Endothelial cell of umbilical vein (primary cell): ENCODE measurements around the gene KRTAP20-4. TPM values are rescaled to one million over a fixed set of nuclear protein-coding genes. Genes with fewer than 3 reads are reported as not detected.

Experiments
- BruUV-seq: library from RNA; stranded (reverse); fragments of 400-500 nt; replicated peaks from 2 replicates; lab custom pipeline; 2021; lab: Mats Ljungman, UMichigan
- CTCF ChIA-PET: fragments of 300-600, 350-600 bp; sonication (Branson Sonifier 250); formaldehyde crosslinking; loops from one replicate; lab custom pipeline; 2021; ENCODE audit warnings: antibody characterized with exemption, inconsistent platforms; lab: Charles Lee
- POLR2A ChIA-PET: fragments of 300-600, 350-600 bp; sonication (Branson Sonifier 250); formaldehyde crosslinking; loops from one replicate; lab custom pipeline; 2021; ENCODE audit warnings: antibody characterized with exemption, inconsistent platforms; lab: Charles Lee
- DNase-seq: peaks from one replicate; pipeline ENCODE4 v3.0.0-alpha.2; 2011; ENCODE audit warnings: low read depth, low spot score
- FAIRE-seq: peaks from 2 replicates; lab custom pipeline; 2011; peaks lifted over from hg19 to GRCh38; lab: Jason Lieb, UNC
- H2AFZ ChIP-seq: 2 replicates; pipeline ENCODE4 v1.6.0; 2012; ENCODE audit warnings: low read depth, low read length, control low read depth, inconsistent platforms
- H3K27ac ChIP-seq: 2 replicates; pipeline ENCODE4 v1.5.1; 2011; ENCODE audit warnings: low read depth, mild to moderate bottlenecking, control low read depth, low read length, moderate library complexity; ENCODE audit not compliant: insufficient read depth
- H3K27me3 ChIP-seq, 2 experiments: 2 replicates each; pipeline versions ENCODE4 v1.6.0 to v1.6.1; 2011; ENCODE audit warnings: low read length in 2 of 2, mixed read lengths in 1 of 2; ENCODE audit not compliant: control insufficient read depth in 2 of 2, insufficient read depth in 2 of 2
- H3K36me3 ChIP-seq, 2 experiments: 2 replicates in 1 of 2; 3 replicates in 1 of 2; pipeline ENCODE4 v1.5.1; 2011; ENCODE audit warnings: low read length in 2 of 2, mild to moderate bottlenecking in 1 of 2, moderate library complexity in 1 of 2; ENCODE audit not compliant: control insufficient read depth in 2 of 2, insufficient read depth in 2 of 2; ENCODE audit errors: extremely low read depth in 1 of 2
- H3K4me1 ChIP-seq: 3 replicates; pipeline ENCODE4 v1.5.1; 2011; ENCODE audit warnings: mild to moderate bottlenecking, low read length; ENCODE audit not compliant: control insufficient read depth, insufficient read depth; ENCODE audit errors: extremely low read depth
- H3K4me2 ChIP-seq: 2 replicates; pipeline ENCODE4 v1.6.1; 2011; ENCODE audit warnings: low read length, control low read depth, mixed read lengths; ENCODE audit not compliant: insufficient read depth
- H3K4me3 ChIP-seq, 3 experiments: fragments of 200-600 bp in 1 of 3; sonication (generic), shearing (Covaris generic) in 1 of 3; replicated peaks in 1 of 3; 2 replicates each; pipeline ENCODE4 v1.5.1; 2011 to 2016; ENCODE audit warnings: control low read depth in 3 of 3, low read length in 3 of 3, mild to moderate bottlenecking in 2 of 3, inconsistent platforms in 1 of 3, low read depth in 1 of 3, moderate library complexity in 1 of 3; ENCODE audit not compliant: insufficient read depth in 1 of 3
- H3K79me2 ChIP-seq: 2 replicates; pipeline ENCODE4 v1.6.0; 2012; ENCODE audit warnings: low read length, inconsistent platforms; ENCODE audit not compliant: control insufficient read depth, insufficient read depth
- H3K9ac ChIP-seq: replicated peaks from 2 replicates; pipeline ENCODE3; 2011; ENCODE audit warnings: low read length, control low read depth; ENCODE audit not compliant: insufficient read depth; ENCODE audit errors: extremely low read depth
- H3K9me1 ChIP-seq: replicated peaks from 3 replicates; pipeline ENCODE4 v1.6.0; 2011; ENCODE audit warnings: mild to moderate bottlenecking, low read length; ENCODE audit not compliant: control insufficient read depth, insufficient read depth; ENCODE audit errors: extremely low read depth
- H3K9me3 ChIP-seq: replicated peaks from 2 replicates; pipeline ENCODE4 v1.5.1; 2012; ENCODE audit warnings: low read length, inconsistent platforms; ENCODE audit not compliant: control insufficient read depth, insufficient read depth
- H4K20me1 ChIP-seq: replicated peaks from 2 replicates; pipeline ENCODE3; 2011; ENCODE audit warnings: mild to moderate bottlenecking, low read length; ENCODE audit not compliant: control insufficient read depth, insufficient read depth; ENCODE audit errors: extremely low read depth
- CTCF ChIP-seq, 2 donors: IDR thresholded peaks; 1 replicate in 1 of 2; 2 replicates in 1 of 2; pipeline ENCODE4 v1.5.1; 2011; ENCODE audit warnings: low read length in 2 of 2, mild to moderate bottlenecking in 2 of 2, moderate library complexity in 2 of 2, control low read depth in 1 of 2, inconsistent platforms in 1 of 2, low read depth in 1 of 2; ENCODE audit not compliant: insufficient read depth in 1 of 2; ENCODE audit errors: extremely low read depth in 1 of 2
- EZH2 ChIP-seq: IDR thresholded peaks from 2 replicates; pipeline ENCODE4 v1.6.1; 2012; ENCODE audit warnings: borderline replicate concordance, low read depth, mild to moderate bottlenecking, moderate library complexity, low read length, inconsistent platforms; ENCODE audit not compliant: severe bottlenecking
- FOS ChIP-seq: IDR thresholded peaks from 2 replicates; pipeline ENCODE4 v1.6.1; 2011; ENCODE audit warnings: mild to moderate bottlenecking, low read length, moderate library complexity, borderline replicate concordance; ENCODE audit not compliant: insufficient read depth
- GATA2 ChIP-seq: IDR thresholded peaks from 2 replicates; pipeline ENCODE4 v1.7.0; 2011; ENCODE audit warnings: low read depth, mild to moderate bottlenecking, moderate library complexity, mixed read lengths, low read length; ENCODE audit not compliant: insufficient read length, insufficient read depth
- JUN ChIP-seq: IDR thresholded peaks from 2 replicates; pipeline ENCODE4 v1.6.1; 2011; ENCODE audit warnings: borderline replicate concordance, low read depth; ENCODE audit not compliant: insufficient read length, insufficient read depth
- MAX ChIP-seq: IDR thresholded peaks from 2 replicates; pipeline ENCODE4 v1.6.1; 2011; ENCODE audit not compliant: insufficient read depth, insufficient read length
- MYC ChIP-seq: IDR thresholded peaks from one replicate; pipeline ENCODE4 v1.6.1; 2011; ENCODE audit warnings: mild to moderate bottlenecking, low read depth, low read length
- POLR2A ChIP-seq: IDR thresholded peaks from 2 replicates; pipeline ENCODE4 v1.6.1; 2012; ENCODE audit warnings: low read depth, mild to moderate bottlenecking, control low read depth, low read length
- POLR2AphosphoS5 ChIP-seq: IDR thresholded peaks from 2 replicates; pipeline ENCODE4 v1.6.1; 2012; ENCODE audit warnings: low read depth, mild to moderate bottlenecking, control low read depth, low read length, moderate library complexity; ENCODE audit not compliant: insufficient read depth
- dilution Hi-C: fragments of 300-500 bp; cut with MboI; formaldehyde crosslinking; loops from one replicate; pipeline ENCODE4 v1.15.0; 2019; ENCODE audit warnings: low sequenced_read_pairs; ENCODE audit not compliant: extremely low pct_ligation_motif_present
- intact Hi-C: fragments of 100-400 bp; cut with micrococcal nuclease; formaldehyde crosslinking; loops from one replicate; pipeline ENCODE4 v1.10.0; 2022
- polyA plus RNA-seq, 4 experiments: library from polyadenylated mRNA; depleted of rRNA in 3 of 4; stranded (reverse) in 3 of 4; unstranded in 1 of 4; fragments of >200 nt; gene quantifications; 2 replicates each; pipeline versions ENCODE4 v1.2.1 to v1.2.3, GENCODE V29; 2011 to 2012; ENCODE audit warnings: missing spikeins in 1 of 4
- total RNA-seq: library from RNA; stranded (reverse); gene quantifications from 2 replicates; pipeline ENCODE4 v1.2.3, GENCODE V29; 2021

The KRTAP20-4 gene
- total and polyA plus RNA-seq, 2 donors (not counting 3 experiments of a cell fraction or from before 2014, with no cell fraction given): not detected

- H3K9ac ChIP-seq: no peak overlapping the region
- TF ChIP-seq JUN (no peak), MYC (no peak)
- FAIRE-seq: no peak
- H3K9me1 ChIP-seq: no peaks in the 10 kb centered on the region
- H3K27me3 ChIP-seq: no peaks in the 10 kb centered on the region
- ChIA-PET CTCF (no interaction called here), POLR2A (no interaction called here)
- no peak overlapping the region for H2AFZ ChIP-seq
- dilution Hi-C loops (no loop called here), intact Hi-C loops (no loop called here)
- no peak overlapping the region for H3K27ac ChIP-seq
- H3K4me3 ChIP-seq: no peak overlapping the region
- DNase-seq: no peak
- H3K9me3 ChIP-seq: no peaks in the 10 kb centered on the region
- no peak overlapping the region for H3K4me2 ChIP-seq
- H3K36me3 ChIP-seq: no peaks in the 10 kb centered on the region
- no peaks in the 10 kb centered on the region for H3K79me2 ChIP-seq
- BruUV-seq: no TSS peak
- no peaks in the 10 kb centered on the region for H4K20me1 ChIP-seq
- H3K4me1 ChIP-seq: no peaks in the 10 kb centered on the region
These were observed 41.1 kb upstream of the KRTAP20-4 start for GRCh38 chr21:30579346-30579745.

GRCh38 chr21:30580132-30580531 is 40.3 kb upstream of the KRTAP20-4 start:
- Histone ChIP-seq H3K4me1 (no peaks in the 10 kb centered on the region), H3K9ac (no peak overlapping the region), H3K36me3 (no peaks in the 10 kb centered on the region), H3K27me3 (no peaks in the 10 kb centered on the region), H3K9me3 (no peaks in the 10 kb centered on the region), H3K9me1 (no peaks in the 10 kb centered on the region), H3K27ac (no peak overlapping the region), H3K4me3 (no peak overlapping the region), H3K79me2 (no peaks in the 10 kb centered on the region), H3K4me2 (no peak overlapping the region), H2AFZ (no peak overlapping the region), H4K20me1 (no peaks in the 10 kb centered on the region)
- CTCF ChIA-PET: no interaction called here
- DNase-seq: no peak
- dilution Hi-C loops: no loop called here
- BruUV-seq: no TSS peak
- TF ChIP-seq JUN (no peak), CTCF (IDR thresholded peaks at IDR 0.05; ENCODE audit: extremely low read depth in 1 of 2, insufficient read depth in 1 of 2, low read depth in 1 of 2, low read length in 2 of 2) (no peak), GATA2 (no peak), FOS (no peak), EZH2 (no peak), POLR2A (no peak), MYC (no peak), POLR2AphosphoS5 (no peak), MAX (no peak)
- intact Hi-C loops: no loop called here
- POLR2A ChIA-PET: no interaction called here
- no peak for FAIRE-seq
